HG02884 (cell line): Measurements from ENCODE around the gene NGRN.

Source experiments
- ATAC-seq: cut with Tn5 transposase; IDR thresholded peaks from one replicate; pipeline ENCODE4 v1.9.1; 2021; ENCODE audit warnings: mild to moderate bottlenecking, moderate library complexity; ENCODE audit not compliant: unreplicated experiment

The NGRN gene

GRCh38 chr15:90315278-90315982 lies 50.0 kb downstream of the NGRN start:
- ATAC-seq = no peak

GRCh38 chr15:90316139-90316538 lies 50.7 kb downstream of the NGRN start:
- ATAC-seq = no peak

- ATAC-seq = no peak
Observed at GRCh38 chr15:90318591-90318990, 53.1 kb downstream of the NGRN start.

- peak; percentile 66 for ATAC-seq
Observed at GRCh38 chr15:90320062-90320884, 54.8 kb downstream of the NGRN start.

GRCh38 chr15:90320885-90321278 lies 55.4 kb downstream of the NGRN start:
- no peak for ATAC-seq
